ENCODE data around the gene ME3.

DNA sequence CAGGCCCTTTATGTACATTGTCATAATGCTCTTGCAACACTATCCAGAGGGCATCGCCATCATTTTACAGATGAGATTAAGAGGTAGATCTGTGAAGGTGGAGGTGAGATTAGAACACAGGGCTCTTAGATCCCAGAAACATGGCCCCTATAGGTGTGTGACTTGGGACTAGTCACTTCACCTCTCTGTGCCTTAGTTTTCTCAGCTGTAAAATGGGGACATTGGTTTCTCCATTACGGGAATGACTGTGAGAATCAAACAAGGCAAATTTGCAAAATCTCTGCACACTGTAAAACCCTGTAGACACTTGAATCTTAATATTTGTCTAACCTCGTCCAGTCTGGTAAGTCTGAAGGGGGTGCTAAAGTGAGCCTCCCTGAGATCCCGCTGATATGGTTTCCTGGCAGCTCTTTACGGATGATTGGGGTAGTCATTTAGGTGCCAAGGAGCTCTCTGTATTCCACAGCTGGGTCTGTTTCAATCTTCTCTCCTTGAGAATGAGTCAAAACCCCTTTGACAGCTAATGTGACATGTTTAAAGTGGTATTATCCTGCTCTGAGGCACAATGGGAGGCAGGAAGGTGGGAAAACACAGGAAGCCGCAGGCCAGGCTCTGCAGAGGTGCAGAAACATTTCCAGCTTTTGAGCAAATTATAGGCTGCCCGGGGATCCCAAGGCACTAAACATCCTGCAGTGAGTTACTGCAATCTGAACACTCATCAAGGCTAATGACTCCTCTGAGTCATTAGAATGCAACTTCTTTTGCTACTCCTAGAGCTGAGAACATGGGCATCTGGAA lies 156.9 kb downstream of the ME3 start:
- TF ChIP-seq, protein P1, sequence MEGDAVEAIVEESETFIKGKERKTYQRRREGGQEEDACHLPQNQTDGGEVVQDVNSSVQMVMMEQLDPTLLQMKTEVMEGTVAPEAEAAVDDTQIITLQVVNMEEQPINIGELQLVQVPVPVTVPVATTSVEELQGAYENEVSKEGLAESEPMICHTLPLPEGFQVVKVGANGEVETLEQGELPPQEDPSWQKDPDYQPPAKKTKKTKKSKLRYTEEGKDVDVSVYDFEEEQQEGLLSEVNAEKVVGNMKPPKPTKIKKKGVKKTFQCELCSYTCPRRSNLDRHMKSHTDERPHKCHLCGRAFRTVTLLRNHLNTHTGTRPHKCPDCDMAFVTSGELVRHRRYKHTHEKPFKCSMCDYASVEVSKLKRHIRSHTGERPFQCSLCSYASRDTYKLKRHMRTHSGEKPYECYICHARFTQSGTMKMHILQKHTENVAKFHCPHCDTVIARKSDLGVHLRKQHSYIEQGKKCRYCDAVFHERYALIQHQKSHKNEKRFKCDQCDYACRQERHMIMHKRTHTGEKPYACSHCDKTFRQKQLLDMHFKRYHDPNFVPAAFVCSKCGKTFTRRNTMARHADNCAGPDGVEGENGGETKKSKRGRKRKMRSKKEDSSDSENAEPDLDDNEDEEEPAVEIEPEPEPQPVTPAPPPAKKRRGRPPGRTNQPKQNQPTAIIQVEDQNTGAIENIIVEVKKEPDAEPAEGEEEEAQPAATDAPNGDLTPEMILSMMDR (IDR thresholded peaks at IDR 0.05): no peak
- no peak for TF ChIP-seq EZH2 (IDR thresholded peaks at IDR 0.05)

All from neural progenitor cell (in vitro differentiated cells).